ENCODE results near the gene KEL.

DNA sequence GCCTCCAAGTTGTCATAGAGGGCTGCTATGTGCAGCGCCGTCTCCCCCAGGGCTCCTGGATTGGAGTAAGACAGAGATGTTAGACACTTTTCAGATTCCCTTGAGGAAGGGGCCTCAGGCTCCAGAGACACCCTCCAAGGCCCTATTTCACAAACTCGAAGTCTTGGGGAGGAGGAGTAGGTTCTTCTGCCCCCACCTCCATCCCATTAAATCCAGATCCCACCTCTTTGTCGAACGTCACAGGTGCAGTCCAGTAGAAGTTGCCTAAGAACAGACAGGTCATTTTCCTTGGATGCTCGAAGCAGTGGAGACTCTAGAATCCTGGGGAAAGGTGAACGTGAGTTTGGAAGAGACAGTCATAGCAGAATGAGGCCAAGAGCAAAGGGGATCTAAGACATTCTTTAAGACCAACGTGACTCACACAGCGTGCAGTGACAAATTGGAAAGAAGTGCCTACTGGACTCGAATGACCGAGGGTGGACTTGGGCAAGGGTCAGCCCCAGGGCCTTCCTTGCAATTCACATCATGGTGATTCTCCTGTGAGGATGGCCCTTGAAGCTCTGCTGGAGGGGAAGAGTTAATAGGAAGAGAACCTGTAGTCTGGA is 31.9 kb downstream of the KEL start:
- TF ChIP-seq, protein P1, sequence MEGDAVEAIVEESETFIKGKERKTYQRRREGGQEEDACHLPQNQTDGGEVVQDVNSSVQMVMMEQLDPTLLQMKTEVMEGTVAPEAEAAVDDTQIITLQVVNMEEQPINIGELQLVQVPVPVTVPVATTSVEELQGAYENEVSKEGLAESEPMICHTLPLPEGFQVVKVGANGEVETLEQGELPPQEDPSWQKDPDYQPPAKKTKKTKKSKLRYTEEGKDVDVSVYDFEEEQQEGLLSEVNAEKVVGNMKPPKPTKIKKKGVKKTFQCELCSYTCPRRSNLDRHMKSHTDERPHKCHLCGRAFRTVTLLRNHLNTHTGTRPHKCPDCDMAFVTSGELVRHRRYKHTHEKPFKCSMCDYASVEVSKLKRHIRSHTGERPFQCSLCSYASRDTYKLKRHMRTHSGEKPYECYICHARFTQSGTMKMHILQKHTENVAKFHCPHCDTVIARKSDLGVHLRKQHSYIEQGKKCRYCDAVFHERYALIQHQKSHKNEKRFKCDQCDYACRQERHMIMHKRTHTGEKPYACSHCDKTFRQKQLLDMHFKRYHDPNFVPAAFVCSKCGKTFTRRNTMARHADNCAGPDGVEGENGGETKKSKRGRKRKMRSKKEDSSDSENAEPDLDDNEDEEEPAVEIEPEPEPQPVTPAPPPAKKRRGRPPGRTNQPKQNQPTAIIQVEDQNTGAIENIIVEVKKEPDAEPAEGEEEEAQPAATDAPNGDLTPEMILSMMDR (IDR thresholded peaks at IDR 0.05) = no peak
- TF ChIP-seq POLR2A (IDR thresholded peaks at IDR 0.05) = no peak
